ENCODE results near the gene MYH9. TPM values are rescaled to one million over a fixed set of nuclear protein-coding genes. Genes with fewer than 3 reads are reported as not detected.

MYH9 gene
- total RNA-seq, 1 experiment from 2014 or later, result 788 TPM

GRCh38 chr22:36331306-36331911 lies 56.4 kb downstream of the MYH9 start:
- Histone ChIP-seq H3K27me3 (ENCODE audit: control insufficient read depth, insufficient read depth, low read length) (no peaks in the 10 kb centered on the region), H3K4me1 (ENCODE audit: control insufficient read depth, insufficient read depth, low read length) (peaks cover 100% of the 10 kb centered on the region), H3K9me3 (ENCODE audit: control insufficient read depth, insufficient read depth, low read depth, low read length) (no peaks in the 10 kb centered on the region), H3K36me3 (ENCODE audit: control insufficient read depth, insufficient read depth, low read length) (peaks cover 11% of the 10 kb centered on the region), H3K27ac (ENCODE audit: low read length) (peak overlapping the region; percentile 89), H3K4me3 (ENCODE audit: low read depth in 2 of 2, low read length in 2 of 2) (no peak overlapping the region)
- peak; percentile 42 for ATAC-seq
- in situ Hi-C loops (cut with HindIII; ENCODE audit: low pct_unique_long_range_greater_than_20kb, low sequenced_read_pairs), result no loop called here
- BruUV-seq (replicated peaks), result no TSS peak
- DNase-seq (ENCODE audit: low read depth, low spot score), result no peak
- TF ChIP-seq SIN3A (IDR thresholded peaks at IDR 0.05; ENCODE audit: borderline replicate concordance, insufficient read depth, low read depth, low read length) (no peak), POLR2AphosphoS5 (IDR thresholded peaks at IDR 0.05; ENCODE audit: low read depth, low read length) (no peak)
- intact Hi-C loops (cut with micrococcal nuclease; ENCODE audit: unreplicated experiment), result no loop called here
- ChIA-PET POLR2A (no interaction called here), CTCF (no interaction called here)

GRCh38 chr22:36330655-36331305 lies 57.0 kb downstream of the MYH9 start:
- no peak for TF ChIP-seq POLR2AphosphoS5 (IDR thresholded peaks at IDR 0.05; ENCODE audit: low read depth, low read length)
- TF ChIP-seq REST (IDR thresholded peaks at IDR 0.05; ENCODE audit: insufficient read depth in 1 of 2, low read depth in 2 of 2, low read length in 1 of 2), result no peak
- no peak for TF ChIP-seq SIN3A (IDR thresholded peaks at IDR 0.05; ENCODE audit: borderline replicate concordance, insufficient read depth, low read depth, low read length)
- no peak for TF ChIP-seq CTCF (IDR thresholded peaks at IDR 0.05)
- TF ChIP-seq TCF7L2 (IDR thresholded peaks at IDR 0.05; ENCODE audit: low read depth, low read length), result no peak
- DNase-seq (ENCODE audit: low read depth, low spot score) (no peak), ATAC-seq (no peak)
- in situ Hi-C loops (cut with HindIII; ENCODE audit: low pct_unique_long_range_greater_than_20kb, low sequenced_read_pairs) (no loop called here), intact Hi-C loops (cut with micrococcal nuclease; ENCODE audit: unreplicated experiment) (no loop called here)
- Histone ChIP-seq H3K4me1 (ENCODE audit: control insufficient read depth, insufficient read depth, low read length) (peaks cover 100% of the 10 kb centered on the region), H3K27ac (ENCODE audit: low read length) (peak overlapping the region; percentile 89), H3K9me3 (ENCODE audit: control insufficient read depth, insufficient read depth, low read depth, low read length) (no peaks in the 10 kb centered on the region), H3K4me3 (ENCODE audit: low read depth in 2 of 2, low read length in 2 of 2) (no peak overlapping the region), H3K36me3 (ENCODE audit: control insufficient read depth, insufficient read depth, low read length) (peaks cover 11% of the 10 kb centered on the region), H3K27me3 (ENCODE audit: control insufficient read depth, insufficient read depth, low read length) (no peaks in the 10 kb centered on the region)
- CTCF ChIA-PET, result no interaction called here
- no TSS peak for BruUV-seq (replicated peaks)
- POLR2A ChIA-PET, result no interaction called here

GRCh38 chr22:36330127-36330526 lies 57.6 kb downstream of the MYH9 start:
- Histone ChIP-seq H3K27ac (ENCODE audit: low read length) (peak overlapping the region; percentile 89), H3K27me3 (ENCODE audit: control insufficient read depth, insufficient read depth, low read length) (no peaks in the 10 kb centered on the region), H3K9me3 (ENCODE audit: control insufficient read depth, insufficient read depth, low read depth, low read length) (no peaks in the 10 kb centered on the region), H3K36me3 (ENCODE audit: control insufficient read depth, insufficient read depth, low read length) (peaks cover 11% of the 10 kb centered on the region), H3K4me3 (ENCODE audit: low read depth in 2 of 2, low read length in 2 of 2) (no peak overlapping the region), H3K4me1 (ENCODE audit: control insufficient read depth, insufficient read depth, low read length) (peaks cover 100% of the 10 kb centered on the region)
- POLR2A ChIA-PET, result no interaction called here
- intact Hi-C loops (cut with micrococcal nuclease; ENCODE audit: unreplicated experiment), result no loop called here
- DNase-seq (ENCODE audit: low read depth, low spot score), result no peak
- in situ Hi-C loops (cut with HindIII; ENCODE audit: low pct_unique_long_range_greater_than_20kb, low sequenced_read_pairs), result no loop called here
- no peak for ATAC-seq
- BruUV-seq (replicated peaks), result no TSS peak
- CTCF ChIA-PET, result no interaction called here
- TF ChIP-seq SIN3A (IDR thresholded peaks at IDR 0.05; ENCODE audit: borderline replicate concordance, insufficient read depth, low read depth, low read length), result no peak

All from Panc1 (cell line).